Left kidney (tissue), 2 donors: ENCODE data around the gene CADPS. TPM values are rescaled to one million over a fixed set of nuclear protein-coding genes. Genes with fewer than 3 reads are reported as not detected.
A peak's percentile ranks its signal among the peaks of the same experiment; 100 is the strongest.

Experiments used
- DNase-seq: peaks from one replicate; pipeline ENCODE4 v3.0.0-alpha.2; 2013
- polyA plus RNA-seq: library from polyadenylated mRNA; unstranded; fragments of 120-200 nt; gene quantifications from one replicate; pipeline ENCODE4 v1.2.1, GENCODE V29; 2013; ENCODE audit not compliant: insufficient read length

Gene CADPS
- polyA plus RNA-seq, 1 donor: 5.0 TPM

DNA sequence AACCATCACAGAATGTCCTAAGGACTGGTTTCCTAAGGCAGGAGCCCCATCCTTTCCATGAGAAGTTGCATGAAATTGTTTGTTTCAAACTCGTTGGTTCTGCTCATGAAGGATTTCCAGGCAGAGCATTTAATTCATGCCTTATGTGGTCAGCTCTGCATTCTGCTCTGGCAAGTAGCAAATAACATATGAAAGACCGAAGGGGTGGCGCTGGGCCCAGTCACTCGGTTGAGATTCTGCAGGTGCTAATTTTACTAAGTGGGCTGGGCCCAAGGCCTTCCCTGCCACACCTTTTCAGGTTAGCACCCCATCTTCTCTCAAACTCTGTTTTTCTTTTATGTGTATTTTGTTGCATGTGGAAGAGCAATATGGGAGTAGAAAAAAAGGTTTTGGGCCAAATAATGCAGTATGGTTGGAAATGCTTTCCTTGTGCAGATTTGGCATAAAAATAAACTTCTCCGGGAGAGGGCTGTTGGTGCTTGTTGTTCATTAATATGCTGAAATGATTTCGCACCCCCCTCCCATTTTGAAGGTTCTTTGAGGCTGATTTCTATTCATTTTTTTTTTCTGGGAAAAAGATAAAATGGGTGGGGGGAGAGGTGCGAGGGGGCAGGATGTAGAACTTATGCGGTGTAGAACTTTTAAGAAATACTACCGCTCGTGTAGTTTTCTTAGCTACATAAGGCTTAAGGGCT lies 318.9 kb downstream of the CADPS start:
- no peak for DNase-seq

- no peak for DNase-seq
Observed at GRCh38 chr3:62554264-62554799, 320.9 kb downstream of the CADPS start.

DNA sequence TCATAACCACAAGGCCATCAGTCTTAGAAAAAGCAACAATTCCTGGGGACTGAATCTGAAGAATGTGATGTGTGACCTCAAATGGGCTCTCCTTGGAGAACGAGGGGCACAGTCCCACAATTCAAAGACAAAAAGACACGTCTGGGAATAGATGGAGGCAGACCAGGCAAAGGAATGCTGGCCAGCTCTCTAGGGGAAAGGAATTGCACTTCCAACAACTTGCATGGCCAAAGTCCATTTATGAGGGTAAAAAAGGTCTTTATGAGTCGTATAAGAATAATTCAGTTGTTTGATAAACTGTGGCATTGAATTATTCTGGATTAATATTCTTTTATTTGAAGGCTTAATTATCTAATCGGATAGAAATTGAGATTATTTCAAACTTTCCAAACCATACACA lies 321.4 kb downstream of the CADPS start:
- no peak for DNase-seq

DNA sequence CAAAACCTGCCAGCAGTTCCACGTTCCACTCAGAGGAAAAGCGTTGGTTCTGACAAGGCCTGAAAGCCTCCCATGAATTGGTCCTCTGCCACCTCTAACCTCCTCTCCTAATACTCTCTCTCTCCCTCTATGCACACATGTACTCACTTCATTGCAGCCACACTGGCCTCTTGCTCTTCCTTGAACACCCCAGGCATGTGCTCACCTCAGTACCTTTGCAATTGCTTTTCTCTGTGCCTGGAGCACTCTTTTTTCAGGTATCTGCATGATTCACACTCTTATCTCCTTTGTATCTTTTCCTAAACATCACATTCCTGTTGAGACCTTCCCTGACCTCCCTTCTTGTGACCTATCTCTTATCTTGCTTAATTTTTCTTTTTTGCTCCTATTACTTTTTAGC lies 323.7 kb downstream of the CADPS start:
- no peak for DNase-seq

DNA sequence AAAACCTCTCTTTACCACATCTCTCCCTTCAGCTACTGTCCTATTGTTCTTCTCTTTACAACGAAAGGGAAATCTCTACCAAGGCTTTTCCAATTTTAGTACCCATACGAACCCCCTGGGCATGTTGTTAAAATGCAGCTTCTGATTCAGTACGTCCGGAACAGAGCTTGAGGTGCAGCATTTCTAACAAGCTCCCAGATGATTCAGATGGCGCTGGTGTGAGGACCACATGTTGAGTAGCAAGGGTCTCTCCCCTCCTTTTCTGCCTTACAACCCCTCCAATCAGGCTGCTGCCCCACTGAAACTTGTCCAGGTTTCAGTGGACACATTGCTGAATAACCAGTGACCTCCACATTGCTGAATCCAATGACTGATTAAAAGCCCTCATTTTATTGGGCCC lies 324.8 kb downstream of the CADPS start:
- DNase-seq: no peak

GRCh38 chr3:62548528-62549205 lies 326.5 kb downstream of the CADPS start:
- DNase-seq: no peak

- DNase-seq: no peak
Observed at GRCh38 chr3:62546266-62546665, 328.9 kb downstream of the CADPS start.

DNA sequence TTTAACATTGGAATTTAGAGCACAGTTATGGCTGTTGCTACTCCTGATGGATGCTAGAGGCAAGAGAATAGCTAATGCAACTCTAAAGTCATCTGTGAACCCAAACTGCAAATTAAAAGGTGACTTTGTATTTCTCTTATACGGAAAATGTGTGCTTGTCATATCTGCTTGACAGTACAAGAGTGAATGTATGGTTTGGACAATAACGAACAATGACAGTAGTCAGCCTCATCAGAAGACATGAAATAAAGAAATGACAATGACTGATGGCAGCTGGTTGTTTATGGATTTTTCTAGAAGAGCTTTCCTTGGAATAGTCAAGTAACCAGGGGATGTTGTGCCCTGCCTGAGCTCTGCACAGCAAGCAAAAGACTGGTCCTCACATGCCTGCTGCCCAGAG lies 333.0 kb downstream of the CADPS start:
- no peak for DNase-seq

- DNase-seq: no peak
Observed at GRCh38 chr3:62539762-62540161, 335.5 kb downstream of the CADPS start.

- no peak for DNase-seq
Observed at GRCh38 chr3:62538691-62539356, 336.4 kb downstream of the CADPS start.

- DNase-seq: no peak
Observed at GRCh38 chr3:62534326-62534725, 340.9 kb downstream of the CADPS start.

DNA sequence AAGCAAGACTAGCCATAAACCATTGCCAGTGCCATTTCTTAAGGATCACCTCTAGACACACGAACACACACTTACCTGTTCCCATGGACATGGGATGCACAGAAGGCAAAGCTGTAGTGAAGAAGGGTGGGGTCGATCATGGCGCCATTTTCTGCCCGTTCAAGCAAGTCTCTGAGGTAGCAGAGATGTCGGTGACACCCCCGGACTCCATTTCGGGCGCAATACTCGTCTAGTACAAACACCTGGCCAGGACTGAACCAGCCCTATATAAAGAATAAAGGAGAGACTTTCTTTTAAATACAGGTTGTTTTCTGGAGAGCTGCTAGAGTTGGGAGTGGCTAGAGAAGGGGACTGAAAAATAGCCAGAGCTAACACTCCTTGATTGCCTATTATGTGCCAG lies 342.4 kb downstream of the CADPS start:
- no peak for DNase-seq

GRCh38 chr3:62531981-62532380 lies 343.2 kb downstream of the CADPS start:
- no peak for DNase-seq

GRCh38 chr3:62531493-62531892 lies 343.7 kb downstream of the CADPS start:
- DNase-seq: no peak

DNA sequence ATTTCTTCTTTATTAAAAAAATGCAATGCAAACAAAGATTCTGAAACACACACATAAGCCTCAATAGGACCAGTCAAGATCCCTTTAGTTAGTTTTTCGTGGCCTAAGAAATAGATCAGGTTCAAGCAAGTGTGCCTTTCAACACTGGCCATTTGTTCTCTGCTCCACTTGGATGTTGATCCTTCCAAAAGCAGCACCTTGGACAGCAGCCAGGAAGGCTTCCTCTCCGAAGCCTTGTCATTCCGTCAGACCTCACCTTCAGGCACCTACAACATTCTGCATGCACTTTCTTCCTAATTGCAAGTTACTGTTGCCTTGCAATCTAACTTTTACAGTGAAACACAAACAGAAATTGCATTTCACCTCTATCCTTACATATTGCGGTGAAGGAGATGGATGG lies 346.0 kb downstream of the CADPS start:
- DNase-seq: peak; percentile 79

DNA sequence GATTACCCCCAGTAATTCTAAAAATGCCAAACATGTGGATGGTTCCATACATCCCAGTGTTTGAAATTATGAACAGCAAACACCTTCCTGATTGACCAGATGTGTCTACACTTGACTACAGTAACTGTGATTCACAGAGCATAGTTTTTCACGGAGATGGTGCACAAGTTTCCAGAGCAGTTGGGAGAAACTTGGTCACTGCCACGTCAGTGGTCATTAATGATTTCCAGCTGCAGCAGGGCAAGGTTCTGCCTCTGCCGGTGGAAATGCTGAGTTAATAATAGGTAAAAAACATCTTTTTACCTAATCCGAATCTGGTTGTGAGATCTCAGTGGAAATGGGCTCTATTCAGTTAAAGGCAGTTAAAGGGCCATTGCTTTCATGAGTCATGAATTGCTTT lies 347.7 kb downstream of the CADPS start:
- DNase-seq: no peak

GRCh38 chr3:62525281-62525680 lies 349.9 kb downstream of the CADPS start:
- peak; percentile 44 for DNase-seq

- DNase-seq: no peak
Observed at GRCh38 chr3:62523672-62524071, 351.5 kb downstream of the CADPS start.

- no peak for DNase-seq
Observed at GRCh38 chr3:62521464-62522105, 353.6 kb downstream of the CADPS start.

- DNase-seq: no peak
Observed at GRCh38 chr3:62503516-62503915, 371.7 kb downstream of the CADPS start.

DNA sequence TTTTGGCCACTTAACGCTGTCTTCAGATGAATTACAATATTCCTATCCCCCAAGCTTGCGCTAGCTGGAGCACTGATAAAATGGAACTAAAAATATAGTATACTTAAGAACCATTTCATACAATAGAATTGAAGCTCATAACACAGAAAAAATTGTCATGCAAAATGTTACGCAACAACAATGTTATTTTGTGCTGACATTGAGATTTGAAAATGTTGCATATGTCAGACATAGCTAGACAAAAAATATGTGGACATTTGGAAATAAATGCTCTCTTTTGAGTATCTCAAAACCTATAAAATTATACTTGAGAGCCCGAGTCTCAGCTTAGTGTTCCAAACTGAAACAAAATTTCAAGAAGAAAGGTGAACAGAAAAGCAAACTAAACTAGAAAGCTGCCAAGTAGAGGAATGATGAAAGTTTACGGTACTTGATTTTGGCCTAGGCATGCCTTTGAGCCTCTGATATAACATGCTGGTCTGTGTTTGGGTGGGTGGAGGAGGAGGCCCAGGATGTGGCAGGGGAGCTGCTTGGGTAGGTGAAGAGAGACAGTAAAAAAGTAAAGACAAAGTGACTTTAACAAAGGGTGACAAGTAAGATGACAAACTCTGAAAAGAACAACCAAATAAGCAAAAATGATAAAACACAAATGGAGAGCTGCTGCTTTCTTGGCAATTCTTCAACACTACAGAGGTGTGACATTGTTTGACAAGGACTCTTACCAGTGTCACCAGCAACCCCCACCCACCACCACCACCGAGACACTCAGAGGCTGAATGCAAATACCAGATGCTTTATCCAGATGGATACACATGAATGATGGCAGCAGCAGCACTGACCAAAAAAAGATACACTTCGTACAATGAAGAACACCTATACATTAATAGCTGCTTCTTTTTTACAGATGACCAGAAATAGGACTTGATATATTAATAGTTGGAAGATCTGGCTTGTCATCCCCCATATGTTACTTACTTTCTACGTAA lies 372.6 kb downstream of the CADPS start:
- DNase-seq: no peak
